GM21786 (cell line): Measurements from ENCODE around the gene MRPL33.
"Not testable (repeated sequence)": the region's sequence is repeated elsewhere in the genome, so short reads cannot be mapped to it uniquely, and the experiment has no call there.

Source experiments
- ATAC-seq: cut with Tn5 transposase; IDR thresholded peaks from one replicate; pipeline ENCODE4 v1.9.1; 2021; ENCODE audit not compliant: unreplicated experiment

Gene MRPL33

GRCh38 chr2:27741673-27742072 is 29.8 kb upstream of the MRPL33 start:
- ATAC-seq = no peak

- ATAC-seq = no peak
Measured at GRCh38 chr2:27742571-27742970, 28.9 kb upstream of the MRPL33 start.

GRCh38 chr2:27745494-27745893 is 26.0 kb upstream of the MRPL33 start:
- not testable (repeated sequence) for ATAC-seq

GRCh38 chr2:27746325-27746724 is 25.2 kb upstream of the MRPL33 start:
- no peak for ATAC-seq

- no peak for ATAC-seq
Measured at GRCh38 chr2:27747827-27748352, 23.6 kb upstream of the MRPL33 start.

- ATAC-seq = not testable (repeated sequence)
Measured at GRCh38 chr2:27748803-27749554, 22.5 kb upstream of the MRPL33 start.

GRCh38 chr2:27751377-27751776 is 20.1 kb upstream of the MRPL33 start:
- no peak for ATAC-seq

- ATAC-seq = no peak
Measured at GRCh38 chr2:27752551-27753237, 18.8 kb upstream of the MRPL33 start.

GRCh38 chr2:27754138-27754588 is 17.4 kb upstream of the MRPL33 start:
- ATAC-seq = peak; percentile 56

- ATAC-seq = no peak
Measured at GRCh38 chr2:27754831-27755230, 16.7 kb upstream of the MRPL33 start.

- ATAC-seq = no peak
Measured at GRCh38 chr2:27756091-27756490, 15.4 kb upstream of the MRPL33 start.

- no peak for ATAC-seq
Measured at GRCh38 chr2:27756544-27757498, 14.7 kb upstream of the MRPL33 start.

- no peak for ATAC-seq
Measured at GRCh38 chr2:27762951-27763906, 8.3 kb upstream of the MRPL33 start.

- ATAC-seq = no peak
Measured at GRCh38 chr2:27763907-27764267, 7.6 kb upstream of the MRPL33 start.

- not testable (repeated sequence) for ATAC-seq
Measured at GRCh38 chr2:27764526-27764925, 7.0 kb upstream of the MRPL33 start.

GRCh38 chr2:27765621-27766286 is 5.8 kb upstream of the MRPL33 start:
- ATAC-seq = no peak

- no peak for ATAC-seq
Measured at GRCh38 chr2:27766287-27766661, 5.2 kb upstream of the MRPL33 start.

GRCh38 chr2:27771202-27771547 is 344 bp upstream of the MRPL33 start:
- ATAC-seq = peak; percentile 20

- ATAC-seq = no peak
Measured at GRCh38 chr2:27772804-27773203, 1.3 kb downstream of the MRPL33 start.

GRCh38 chr2:27773959-27774358 is 2.4 kb downstream of the MRPL33 start:
- ATAC-seq = no peak
